HG03469 (cell line): ENCODE measurements around the gene NARF.

Experiments
- ATAC-seq: cut with Tn5 transposase; IDR thresholded peaks from one replicate; pipeline ENCODE4 v1.9.1; 2021; ENCODE audit warnings: mild to moderate bottlenecking, moderate library complexity, moderate number of reproducible peaks; ENCODE audit not compliant: unreplicated experiment

Gene NARF

GRCh38 chr17:82433560-82434215 is 24.9 kb upstream of the NARF start:
- ATAC-seq, result no peak

DNA sequence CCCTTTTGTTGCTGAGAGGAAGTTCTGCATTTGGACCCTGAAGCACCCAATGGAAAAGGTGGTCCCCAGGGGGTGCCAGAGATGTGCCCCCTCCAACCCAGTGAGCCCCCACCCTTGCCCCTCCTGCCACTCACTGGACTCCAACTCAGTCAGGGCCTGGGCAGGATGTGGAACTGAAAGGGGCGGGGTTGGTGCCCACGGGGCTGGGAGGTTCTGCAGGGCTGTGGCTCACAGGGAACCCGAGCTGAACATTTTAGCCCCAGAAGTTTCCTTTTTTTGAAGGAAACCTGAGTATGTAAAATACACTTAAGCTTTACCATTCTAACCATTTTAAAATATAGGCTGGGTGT is 24.4 kb upstream of the NARF start:
- no peak for ATAC-seq

DNA sequence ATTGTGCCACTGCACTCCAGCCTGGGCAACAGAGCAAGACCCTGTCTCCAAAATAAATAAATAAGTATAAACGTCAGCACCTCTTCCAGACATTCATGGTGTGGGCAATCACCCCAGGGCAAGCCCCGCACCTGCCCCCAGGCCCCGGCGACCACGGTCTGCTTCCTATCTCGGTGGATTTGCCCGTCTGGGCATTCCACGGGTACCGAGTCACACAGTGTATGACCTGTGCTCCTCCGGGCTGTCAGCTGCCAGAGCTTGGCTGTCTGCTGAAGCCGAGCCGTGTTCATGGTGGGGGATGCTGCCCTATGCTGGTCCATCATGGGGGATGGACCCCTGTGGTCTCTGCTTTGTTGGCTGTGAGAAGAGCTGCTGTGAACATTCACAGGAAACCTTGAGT is 23.4 kb upstream of the NARF start:
- no peak for ATAC-seq

DNA sequence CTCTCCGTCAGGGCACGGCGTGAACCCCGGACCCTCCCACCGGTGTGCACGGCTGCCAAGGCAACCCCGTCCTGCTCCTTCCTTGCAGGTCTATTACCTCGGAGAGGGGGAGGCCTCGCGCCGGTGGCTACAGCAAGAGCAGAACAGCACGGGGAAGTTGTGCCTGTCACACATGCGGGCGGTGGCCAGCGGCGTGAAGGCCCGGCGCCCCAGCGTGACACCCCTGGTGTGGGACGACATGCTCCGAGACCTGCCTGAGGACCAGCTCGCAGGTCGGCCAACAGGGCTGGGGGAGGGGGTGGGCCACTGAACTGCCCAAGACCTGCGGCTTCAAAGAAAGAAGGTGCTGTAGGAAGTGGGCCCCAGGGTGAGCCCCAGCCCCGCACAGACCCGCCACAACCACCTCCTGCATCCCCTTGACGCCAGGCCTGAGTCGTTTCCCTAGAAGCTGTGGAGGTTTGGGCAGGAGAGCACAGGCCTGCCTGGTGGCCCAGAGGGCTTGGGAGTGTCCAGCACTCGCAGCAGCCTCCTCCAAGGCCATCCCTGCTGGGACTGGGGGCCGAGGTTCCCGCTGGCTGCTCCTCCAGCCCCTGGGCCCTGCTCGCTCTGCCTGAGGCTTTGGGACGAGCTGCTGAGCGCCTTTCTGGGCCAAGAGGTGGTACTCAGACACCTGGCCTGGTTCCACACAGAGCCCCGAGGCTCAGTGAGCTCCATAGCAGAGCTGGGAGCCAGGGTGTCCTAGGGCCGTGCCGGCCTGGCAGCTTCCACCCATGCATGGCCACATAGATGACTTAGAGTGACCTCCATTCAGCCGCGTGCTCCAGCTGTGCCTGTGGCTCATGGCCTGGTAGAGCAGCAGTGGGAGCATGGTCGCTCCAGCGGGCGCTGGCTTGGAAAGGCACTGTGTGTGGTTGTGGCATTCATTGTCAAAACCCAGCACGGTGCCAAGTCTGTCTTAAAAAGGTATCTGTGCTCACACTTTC is 22.6 kb upstream of the NARF start:
- ATAC-seq, result no peak

DNA sequence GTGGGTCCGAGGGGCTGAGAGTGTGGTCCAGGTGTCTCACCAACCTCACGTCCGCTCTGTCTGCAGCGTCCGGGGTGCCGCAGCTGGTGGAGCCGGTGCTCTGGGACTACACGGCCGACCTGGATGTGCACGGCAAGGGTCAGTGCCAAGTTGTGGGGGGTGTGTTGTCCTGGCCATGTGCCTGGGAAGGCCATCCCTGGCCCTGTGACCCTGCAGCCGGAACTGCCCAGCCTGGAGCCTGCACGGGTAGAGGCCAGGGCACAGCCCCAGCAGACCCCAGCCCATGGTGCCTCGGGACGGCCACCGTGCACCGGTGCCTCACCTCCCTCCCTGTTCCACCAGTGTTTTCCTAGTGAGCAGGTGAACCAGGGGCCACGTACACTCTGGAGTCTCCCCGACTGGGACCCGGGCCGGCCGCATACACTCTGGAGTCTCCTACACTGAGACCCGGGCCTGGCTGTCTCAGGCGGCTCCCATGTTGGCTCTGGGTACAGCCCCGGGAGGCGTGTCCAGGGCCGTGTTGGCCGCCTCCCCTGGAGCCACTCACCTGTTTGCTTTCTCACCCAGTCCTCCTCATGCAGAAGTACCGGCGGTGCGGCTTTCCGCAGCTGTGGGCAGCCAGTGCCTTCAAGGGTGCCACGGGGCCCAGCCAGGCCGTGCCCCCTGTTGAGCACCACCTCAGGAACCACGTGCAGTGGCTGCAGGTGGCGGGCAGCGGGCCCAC is 21.8 kb upstream of the NARF start:
- ATAC-seq, result no peak

DNA sequence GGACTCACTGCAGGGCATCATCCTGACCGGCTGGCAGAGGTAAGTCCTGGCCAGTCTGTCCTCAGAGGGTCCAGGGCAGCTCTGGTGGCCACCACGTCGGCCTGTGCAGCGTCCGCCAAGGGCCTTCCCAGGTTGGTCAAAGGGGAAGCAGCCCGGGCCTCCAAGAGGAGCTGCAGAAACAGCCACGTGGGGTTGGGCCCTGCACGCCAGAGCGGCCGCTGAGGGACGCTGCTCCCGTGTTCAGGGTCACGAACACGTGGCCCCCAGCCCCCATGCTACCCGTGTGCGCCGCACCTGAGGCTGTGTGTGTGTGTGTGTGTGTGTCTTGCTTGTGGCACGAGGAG is 21.2 kb upstream of the NARF start:
- no peak for ATAC-seq

GRCh38 chr17:82438401-82439193 is 19.9 kb upstream of the NARF start:
- no peak for ATAC-seq

DNA sequence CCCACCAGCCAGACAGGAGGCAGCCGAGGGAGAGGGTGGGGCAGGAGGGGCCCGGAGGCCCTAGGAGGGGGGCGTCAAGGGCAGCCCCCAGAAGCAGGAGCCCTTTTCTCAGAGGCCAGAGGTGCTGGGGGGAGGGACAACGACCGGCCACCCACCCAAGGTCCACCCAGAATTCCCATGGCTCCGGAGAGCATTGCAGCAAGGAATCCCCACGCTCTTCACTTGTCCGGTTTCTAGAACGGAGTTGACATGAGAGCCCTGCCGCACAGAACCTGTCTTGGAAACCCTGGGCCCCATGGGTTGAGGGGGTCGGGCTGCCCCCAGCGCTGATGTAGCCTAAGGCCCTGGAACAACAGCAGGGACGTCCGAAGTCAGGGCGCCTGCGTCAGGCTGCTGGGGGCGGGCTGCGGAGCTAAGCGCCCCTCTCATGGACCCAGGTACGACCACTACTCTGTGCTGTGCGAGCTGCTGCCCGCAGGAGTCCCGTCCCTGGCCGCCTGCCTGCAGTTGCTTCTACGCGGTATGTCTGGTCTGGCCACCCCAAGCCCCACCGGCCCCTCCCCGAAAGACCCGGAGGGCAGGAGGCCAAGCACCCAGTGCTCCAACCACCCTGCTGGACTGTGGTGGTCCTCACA is 19.2 kb upstream of the NARF start:
- ATAC-seq, result no peak

DNA sequence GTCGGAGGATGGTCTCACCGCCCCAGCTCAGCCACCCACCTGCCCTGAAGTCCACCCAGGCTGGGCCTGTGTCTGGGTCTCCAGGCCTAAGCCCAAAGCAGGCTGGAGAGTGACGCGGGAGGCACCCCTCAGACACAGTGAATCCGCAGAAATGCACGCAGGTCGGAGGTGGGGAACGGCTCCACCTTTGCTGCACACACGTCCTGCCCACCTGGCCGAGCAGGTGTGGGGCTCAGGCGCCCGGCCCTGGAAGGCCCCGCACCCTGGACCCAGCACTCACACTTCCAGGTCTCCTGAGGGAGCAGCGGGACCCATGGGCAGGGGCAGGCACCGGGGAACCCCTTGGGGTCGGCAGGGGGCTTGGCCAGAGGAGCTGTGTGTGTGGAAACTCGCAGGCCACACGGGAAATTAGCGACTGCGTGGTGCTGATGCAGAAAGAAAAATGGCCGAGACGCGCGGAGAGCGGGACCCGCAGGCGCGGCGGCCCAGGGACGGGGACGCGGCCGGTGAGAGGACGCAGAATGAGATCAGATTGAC is 18.6 kb upstream of the NARF start:
- no peak for ATAC-seq

- no peak for ATAC-seq
Measured at GRCh38 chr17:82440469-82440981, 18.0 kb upstream of the NARF start.

DNA sequence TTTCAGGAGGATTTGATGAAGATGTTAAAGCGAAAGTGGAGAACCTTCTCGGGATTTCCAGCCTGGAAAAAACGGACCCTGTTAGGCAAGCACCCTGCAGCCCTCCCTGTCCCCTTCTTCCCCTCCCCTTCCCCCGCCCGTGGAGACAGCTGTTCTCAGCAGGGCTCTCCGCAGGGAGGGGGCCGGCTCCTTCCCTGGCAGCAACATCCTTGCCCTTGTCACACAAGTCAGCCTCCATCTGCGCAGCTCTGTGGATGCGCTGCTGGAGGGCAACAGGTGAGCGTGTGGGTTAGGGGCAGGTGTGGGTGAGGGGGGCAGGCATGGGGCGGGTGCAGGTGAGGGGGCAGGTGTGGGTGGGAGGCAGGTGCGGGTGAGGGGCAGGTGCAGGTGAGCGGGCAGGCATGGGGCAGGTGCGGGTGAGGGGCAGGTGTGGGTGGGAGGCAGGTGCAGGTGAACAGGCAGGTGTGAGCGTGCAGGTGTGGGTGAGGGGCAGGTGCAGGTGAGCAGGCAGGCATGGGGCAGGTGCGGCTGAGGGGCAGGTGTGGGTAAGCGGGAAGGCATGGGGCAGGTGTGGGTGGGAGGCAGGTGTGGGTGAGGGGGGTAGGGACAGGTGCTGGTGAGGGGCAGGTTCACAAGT is 17.4 kb upstream of the NARF start:
- no peak for ATAC-seq

- no peak for ATAC-seq
Measured at GRCh38 chr17:82441691-82442487, 16.7 kb upstream of the NARF start.

- ATAC-seq, result no peak
Measured at GRCh38 chr17:82442643-82443464, 15.7 kb upstream of the NARF start.

DNA sequence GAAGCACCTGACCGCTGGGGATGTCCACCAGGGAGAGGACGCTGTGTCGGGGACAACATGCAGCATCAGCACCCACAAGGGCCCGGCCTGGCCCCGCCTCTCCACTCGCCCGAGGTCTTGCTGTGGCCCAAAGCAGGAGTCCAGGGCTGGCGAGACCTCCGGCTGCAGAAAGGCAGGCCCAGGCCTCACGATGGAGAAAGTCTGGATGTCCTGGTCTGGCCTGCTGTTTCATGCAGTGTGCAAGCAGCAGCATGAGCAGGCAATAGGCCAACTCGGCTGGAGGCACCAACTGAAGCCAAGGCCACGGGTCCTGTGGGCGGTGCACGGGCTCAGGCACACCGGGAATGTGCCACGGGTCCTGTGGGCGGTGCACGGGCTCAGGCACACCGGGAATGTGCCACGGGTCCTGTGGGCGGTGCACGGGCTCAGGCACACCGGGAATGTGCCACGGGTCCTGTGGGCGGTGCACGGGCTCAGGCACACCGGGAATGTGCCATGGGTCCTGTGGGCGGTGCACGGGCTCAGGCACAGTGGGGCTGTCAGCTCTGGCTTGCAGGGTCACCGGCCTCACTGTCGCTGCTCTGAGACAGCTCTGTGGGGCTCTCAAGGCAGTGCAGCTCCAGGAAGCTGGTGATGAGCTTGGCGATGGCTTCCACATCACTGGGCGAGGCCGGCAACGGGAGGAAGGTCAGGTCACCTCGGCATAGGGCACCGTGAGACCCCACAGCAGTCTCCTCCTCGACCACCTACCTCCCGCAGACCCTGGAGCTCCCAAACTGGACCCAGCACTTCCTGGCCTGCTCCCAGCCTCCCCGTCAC is 14.9 kb upstream of the NARF start:
- ATAC-seq, result no peak

DNA sequence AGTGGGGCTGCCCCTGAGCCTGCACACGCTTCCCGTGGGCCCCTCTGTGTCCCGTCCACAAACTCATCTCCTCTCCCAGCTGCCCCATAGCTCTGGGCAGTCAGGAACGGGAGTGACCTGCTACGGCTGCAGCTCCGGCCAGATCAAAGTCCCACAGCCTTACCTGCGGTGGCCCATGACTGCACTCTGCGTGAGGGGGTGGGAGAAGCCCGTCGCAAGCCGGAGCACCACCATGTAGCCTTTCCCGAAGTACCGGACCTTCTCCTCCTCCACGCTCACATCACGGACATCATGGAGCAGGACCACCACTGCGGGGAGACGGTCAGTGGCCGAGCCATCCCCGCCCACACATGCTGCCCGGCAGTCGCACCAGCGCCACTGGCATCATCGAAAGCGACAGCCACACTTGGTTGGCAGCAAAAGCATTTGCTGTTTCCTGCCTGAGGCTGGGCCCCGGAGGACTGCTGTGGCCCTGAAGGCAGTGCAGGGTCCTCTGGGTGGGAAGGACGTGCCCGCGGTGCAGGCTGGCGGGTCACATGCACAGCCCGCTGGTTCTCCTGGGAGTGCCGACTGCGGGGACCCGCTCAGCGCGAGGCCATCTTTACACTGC is 14.2 kb upstream of the NARF start:
- no peak for ATAC-seq

DNA sequence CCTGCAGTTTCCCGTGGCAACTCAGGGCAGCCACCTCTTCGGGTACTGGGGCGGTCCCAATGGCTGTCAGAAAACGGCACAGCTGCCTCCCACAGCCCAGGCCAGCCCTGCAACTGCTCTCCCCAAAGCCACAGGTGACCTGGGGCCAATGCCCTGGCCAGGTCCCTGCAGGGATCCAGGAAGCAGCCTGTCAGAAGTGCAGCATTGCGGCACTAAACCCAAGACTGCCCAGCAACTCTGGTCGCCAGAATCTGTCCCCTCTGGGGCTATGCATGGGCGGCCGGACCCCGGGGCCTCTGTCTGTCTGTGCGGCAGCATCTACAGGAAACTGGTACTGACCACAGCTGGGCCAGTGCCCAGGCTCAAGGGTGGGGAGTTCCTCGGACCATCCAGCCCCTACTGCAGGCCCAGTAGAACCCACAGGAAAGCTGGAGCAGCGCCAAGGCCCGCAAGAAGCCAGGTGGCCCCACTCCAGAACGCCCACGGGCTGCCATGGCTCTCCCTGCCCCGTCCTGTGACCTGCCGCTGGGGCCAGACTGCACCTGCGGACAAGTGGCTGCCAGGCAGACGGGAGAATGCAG is 13.5 kb upstream of the NARF start:
- no peak for ATAC-seq
